ENCODE results near the gene HEYL. TPM values are rescaled to one million over a fixed set of nuclear protein-coding genes. Genes with fewer than 3 reads are reported as not detected.
A peak's percentile ranks its signal among the peaks of the same experiment; 100 is the strongest.

The HEYL gene
- total RNA-seq, 1 donor from 2014 or later = 34.0 TPM

DNA sequence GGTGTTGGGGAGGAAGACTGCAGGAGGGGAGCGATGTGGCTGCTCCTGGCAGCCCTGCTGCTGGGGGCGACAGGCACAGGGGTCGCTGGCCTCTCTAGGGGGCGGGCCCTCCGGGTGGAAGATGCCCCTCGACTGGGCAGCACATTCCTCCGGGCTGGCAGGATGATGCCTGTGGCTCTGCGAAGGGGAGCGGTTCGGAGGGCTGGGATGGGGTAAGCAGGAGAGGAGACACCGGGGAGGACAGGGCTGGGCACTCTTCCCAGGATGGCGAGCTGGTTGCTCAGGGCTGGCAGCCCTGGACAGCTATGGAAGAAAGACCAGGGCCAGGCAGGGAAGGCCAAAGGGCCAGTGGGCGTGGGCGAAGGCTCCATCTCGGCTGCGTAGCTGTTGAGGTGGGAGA lies 12.8 kb downstream of the HEYL start:
- intact Hi-C loops (cut with DNase I) = no loop called here
- no peaks in the 10 kb centered on the region for H3K9me3 ChIP-seq
- H3K4me1 ChIP-seq = peaks cover 33 to 50% of the 10 kb centered on the region in 2 donors
- H3K4me3 ChIP-seq = peak overlapping the region in 1 of 2 donors; percentile 34
- peak overlapping the region; percentile 98 for H3K27ac ChIP-seq
- TF ChIP-seq CTCF (IDR thresholded peaks at IDR 0.05) = no peak
- DNase-seq (ENCODE audit: low spot score in 2 of 2) = no peak
- peaks cover 45 to 51% of the 10 kb centered on the region in 2 donors for H3K36me3 ChIP-seq
- no peaks in the 10 kb centered on the region for H3K27me3 ChIP-seq

DNA sequence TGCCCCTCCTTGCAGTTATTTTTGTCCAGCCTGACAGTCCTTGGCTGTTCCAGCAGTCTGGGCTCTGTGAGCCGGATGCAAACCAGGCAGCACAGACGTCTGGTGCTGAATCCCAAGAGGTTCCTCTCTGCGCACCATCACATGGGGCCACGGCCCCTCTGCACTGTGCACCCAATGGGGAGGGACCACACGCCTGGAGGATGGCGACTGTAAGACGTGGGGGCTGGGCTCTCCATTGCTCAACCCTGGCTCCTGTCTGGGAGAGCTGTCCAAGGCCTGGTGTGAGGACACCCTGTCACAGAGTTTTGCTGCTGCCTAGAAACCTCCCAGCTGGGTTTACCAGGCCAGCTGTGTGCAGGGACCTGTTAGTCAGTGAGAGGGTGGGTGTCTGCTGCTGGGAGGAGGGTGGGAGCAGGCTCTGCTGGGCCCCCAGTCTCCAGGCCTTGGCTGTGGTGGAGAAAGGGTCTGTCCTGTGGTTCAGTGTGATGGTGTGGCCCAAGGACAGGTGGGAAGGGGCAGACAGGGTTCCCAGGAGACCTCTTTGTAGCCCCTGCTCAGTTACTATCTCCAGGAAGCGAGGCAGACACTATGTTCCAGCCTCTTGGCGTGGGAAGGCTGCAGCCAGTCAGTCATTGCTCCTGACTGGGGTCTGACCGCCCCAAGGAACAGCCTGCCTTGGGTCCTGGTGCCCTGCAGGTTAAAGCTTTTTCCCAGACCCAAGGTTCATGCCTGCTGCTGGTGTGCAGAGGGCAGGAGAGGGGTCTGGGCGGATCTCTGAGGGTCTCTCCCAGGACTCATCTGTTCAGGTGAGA lies 13.8 kb downstream of the HEYL start:
- peak; percentile 88 to 97 for DNase-seq (ENCODE audit: low spot score in 2 of 2)
- no peak for TF ChIP-seq CTCF (IDR thresholded peaks at IDR 0.05)
- intact Hi-C loops (cut with DNase I) = loop anchor here (1.0 kb wide), 1 partner anchor 14 kb away; the partner anchor contains the start of gene HEYL
- H3K4me3 ChIP-seq = peak overlapping the region in 1 of 2 donors; percentile 34
- peak overlapping the region; percentile 98 for H3K27ac ChIP-seq
- peaks cover 33 to 50% of the 10 kb centered on the region in 2 donors for H3K4me1 ChIP-seq
- no peaks in the 10 kb centered on the region for H3K27me3 ChIP-seq
- no peaks in the 10 kb centered on the region for H3K9me3 ChIP-seq
- H3K36me3 ChIP-seq = peaks cover 36 to 41% of the 10 kb centered on the region in 2 donors

DNA sequence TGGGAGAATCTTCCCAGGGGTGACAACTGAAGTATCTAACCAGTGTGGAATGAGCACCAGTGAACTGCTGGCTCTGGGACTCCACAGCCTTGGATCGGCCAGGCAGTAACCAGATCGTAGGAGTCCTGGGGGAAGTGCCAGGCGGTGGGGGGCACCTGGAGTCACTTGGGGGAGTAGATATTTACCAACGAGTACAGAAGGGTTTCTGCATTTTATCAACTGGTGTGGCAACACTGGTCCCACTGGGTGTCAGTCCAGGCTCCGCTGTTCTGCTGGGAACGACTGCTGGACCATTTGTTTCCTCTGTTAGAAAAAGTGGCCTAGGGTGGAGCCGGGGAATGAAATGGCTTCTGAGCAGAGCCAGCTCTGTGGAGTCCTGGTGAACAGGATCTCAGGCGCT lies 14.4 kb downstream of the HEYL start:
- TF ChIP-seq CTCF (IDR thresholded peaks at IDR 0.05) = no peak

GRCh38 chr1:39623053-39623452 lies 16.4 kb downstream of the HEYL start:
- no peak for TF ChIP-seq CTCF (IDR thresholded peaks at IDR 0.05)
- no peak overlapping the region for H3K4me3 ChIP-seq
- H3K9me3 ChIP-seq = no peaks in the 10 kb centered on the region
- H3K4me1 ChIP-seq = peaks cover 33 to 50% of the 10 kb centered on the region in 2 donors
- H3K27me3 ChIP-seq = no peaks in the 10 kb centered on the region
- peaks cover 15 to 18% of the 10 kb centered on the region in 2 donors for H3K36me3 ChIP-seq
- intact Hi-C loops (cut with DNase I) = no loop called here
- peak overlapping the region; percentile 93 to 98 for H3K27ac ChIP-seq
- DNase-seq (ENCODE audit: low spot score in 2 of 2) = peak in 1 of 2 donors; percentile 75

More for the DNA sequence above, 14.4 kb downstream of the HEYL start:
- Histone ChIP-seq H3K4me3 (peak overlapping the region in 1 of 2 donors; percentile 38), H3K36me3 (peaks cover 33 to 34% of the 10 kb centered on the region in 2 donors), H3K27me3 (no peaks in the 10 kb centered on the region), H3K9me3 (no peaks in the 10 kb centered on the region), H3K27ac (peak overlapping the region; percentile 93 to 98), H3K4me1 (peaks cover 33 to 50% of the 10 kb centered on the region in 2 donors)
- no peak for DNase-seq (ENCODE audit: low spot score in 2 of 2)
- intact Hi-C loops (cut with DNase I) = loop anchor here (1.0 kb wide), 1 partner anchor 14 kb away; the partner anchor contains the start of gene HEYL

DNA sequence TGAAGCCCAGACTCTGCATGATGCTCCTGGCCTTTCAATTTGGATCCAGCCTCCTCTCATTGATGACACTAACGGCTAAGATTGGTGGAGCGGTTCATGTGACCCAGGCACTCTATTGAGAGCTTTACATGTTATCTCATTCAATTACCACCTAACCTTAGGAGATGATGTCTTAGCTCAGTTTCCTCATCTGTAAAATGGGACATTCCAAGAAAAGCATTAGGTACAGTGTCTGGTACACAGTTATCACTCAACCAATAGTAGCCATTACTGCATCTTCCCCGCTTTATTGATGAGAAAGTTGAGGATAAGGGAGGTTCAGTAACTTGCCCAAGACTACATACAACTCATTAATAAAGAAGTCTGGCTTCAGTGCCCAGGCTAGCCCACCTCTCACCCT lies 17.0 kb downstream of the HEYL start:
- Histone ChIP-seq H3K9me3 (no peaks in the 10 kb centered on the region), H3K4me3 (no peak overlapping the region), H3K27me3 (no peaks in the 10 kb centered on the region), H3K4me1 (peaks cover 30 to 47% of the 10 kb centered on the region in 2 donors), H3K27ac (peak overlapping the region; percentile 93 to 98), H3K36me3 (peaks cover 10 to 14% of the 10 kb centered on the region in 2 donors)
- TF ChIP-seq CTCF (IDR thresholded peaks at IDR 0.05) = no peak
- intact Hi-C loops (cut with DNase I) = no loop called here
- DNase-seq (ENCODE audit: low spot score in 2 of 2) = no peak
